Dermis blood vessel endothelial cell (primary cell): Measurements from ENCODE around the gene SCP2. TPM values are rescaled to one million over a fixed set of nuclear protein-coding genes. Genes with fewer than 3 reads are reported as not detected.
"Not testable (repeated sequence)": the region's sequence is repeated elsewhere in the genome, so short reads cannot be mapped to it uniquely, and the experiment has no call there.

Experiments used
- DNase-seq: peaks from one replicate; pipeline ENCODE4 v3.0.0; 2010
- total RNA-seq: library from RNA; depleted of rRNA; stranded (reverse); fragments of >200 nt; gene quantifications from 2 replicates; pipeline ENCODE4 v1.2.3, GENCODE V29; 2014

SCP2 gene
- total RNA-seq, 1 donor from 2014 or later = 185 TPM

DNA sequence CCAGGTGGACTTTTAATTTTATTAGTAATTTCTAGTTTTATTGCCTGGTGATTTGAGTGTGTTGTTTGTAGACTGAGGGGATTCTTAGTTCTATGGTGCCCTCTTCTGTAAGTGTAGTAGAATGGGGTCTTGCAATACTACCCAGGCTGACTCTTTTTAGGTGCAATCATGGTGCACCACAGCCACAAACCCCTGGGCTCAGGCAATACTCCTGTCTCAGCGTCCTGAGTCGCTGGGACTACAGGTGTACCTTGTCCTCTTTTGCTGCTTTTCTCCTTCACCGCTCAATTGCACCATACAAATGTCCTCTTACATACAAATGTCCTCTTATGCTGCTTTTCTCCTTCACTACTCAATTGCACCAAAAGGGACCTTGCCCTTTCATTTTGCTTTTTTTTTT lies 43.1 kb downstream of the SCP2 start:
- peak; percentile 34 for DNase-seq

DNA sequence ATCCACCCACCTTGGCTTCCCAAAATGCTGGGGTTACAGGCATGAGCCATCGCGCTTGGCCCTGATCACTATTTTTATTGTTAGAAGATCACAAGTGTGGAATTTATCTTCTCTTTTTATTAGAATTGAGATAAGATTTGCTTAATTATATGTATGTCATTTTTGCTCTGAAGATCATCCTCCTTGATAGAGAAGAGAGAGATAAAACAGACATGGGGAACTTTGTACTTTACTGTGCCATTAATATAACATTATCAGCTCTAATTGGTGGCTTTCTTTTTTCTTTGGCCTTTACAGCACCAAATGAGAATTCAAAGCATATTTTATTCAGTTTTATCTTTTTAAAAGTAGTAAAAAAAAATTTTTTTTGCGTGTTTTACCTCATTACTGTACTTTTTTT lies 46.8 kb downstream of the SCP2 start:
- no peak for DNase-seq

DNA sequence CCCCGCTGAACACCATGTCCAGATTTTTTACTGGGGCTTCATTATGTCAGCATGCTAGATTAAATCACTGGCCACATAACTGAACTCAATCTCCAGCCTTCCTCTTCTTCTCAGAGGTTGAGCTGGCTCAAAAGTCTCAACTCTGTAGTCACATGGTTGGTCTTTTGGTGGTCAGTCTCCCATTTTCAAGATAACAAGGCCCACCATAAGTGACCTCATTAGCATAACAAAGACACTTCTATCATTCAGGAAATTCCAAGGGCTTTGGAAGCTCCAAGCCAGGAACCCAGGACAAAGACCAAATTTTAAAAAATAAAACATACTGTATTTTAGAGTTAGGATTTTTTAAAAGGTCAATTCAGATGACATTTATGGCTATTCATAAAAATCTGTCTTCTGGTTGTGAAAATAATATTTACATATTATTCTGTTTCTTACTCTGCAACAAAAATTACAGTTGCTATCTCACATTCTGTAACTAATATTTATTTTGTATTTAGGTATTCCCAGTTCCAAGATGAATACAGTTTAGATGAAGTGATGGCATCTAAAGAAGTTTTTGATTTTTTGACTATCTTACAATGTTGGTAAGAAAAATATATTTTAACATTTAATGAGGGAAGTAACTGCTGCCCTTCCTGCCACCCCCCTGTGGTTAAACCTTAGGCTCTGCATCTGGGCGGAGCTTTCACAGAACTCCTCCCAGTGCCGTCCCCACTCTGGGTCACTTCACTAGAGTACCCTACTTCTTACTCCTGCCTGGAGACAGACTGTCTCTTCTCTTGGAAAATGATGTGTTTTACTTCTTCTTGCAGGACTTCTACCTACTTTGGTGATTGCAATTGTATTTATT lies 49.3 kb downstream of the SCP2 start:
- DNase-seq = no peak

DNA sequence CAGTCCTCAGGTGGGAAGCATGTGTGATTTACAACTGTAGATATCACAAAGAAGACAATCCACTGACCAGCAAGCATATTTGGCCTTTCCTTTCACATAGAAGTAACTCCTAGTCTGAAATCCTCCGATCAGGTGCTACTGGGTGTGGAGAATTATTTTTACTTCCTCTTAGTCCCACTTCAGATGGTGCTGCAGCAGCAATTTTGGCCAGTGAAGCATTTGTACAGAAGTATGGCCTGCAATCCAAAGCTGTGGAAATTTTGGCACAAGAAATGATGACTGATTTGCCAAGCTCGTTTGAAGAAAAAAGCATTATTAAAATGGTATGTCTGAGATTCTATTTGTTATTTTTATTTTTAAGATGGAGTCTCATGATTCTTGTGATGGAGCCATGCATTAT lies 51.0 kb downstream of the SCP2 start:
- no peak for DNase-seq

DNA sequence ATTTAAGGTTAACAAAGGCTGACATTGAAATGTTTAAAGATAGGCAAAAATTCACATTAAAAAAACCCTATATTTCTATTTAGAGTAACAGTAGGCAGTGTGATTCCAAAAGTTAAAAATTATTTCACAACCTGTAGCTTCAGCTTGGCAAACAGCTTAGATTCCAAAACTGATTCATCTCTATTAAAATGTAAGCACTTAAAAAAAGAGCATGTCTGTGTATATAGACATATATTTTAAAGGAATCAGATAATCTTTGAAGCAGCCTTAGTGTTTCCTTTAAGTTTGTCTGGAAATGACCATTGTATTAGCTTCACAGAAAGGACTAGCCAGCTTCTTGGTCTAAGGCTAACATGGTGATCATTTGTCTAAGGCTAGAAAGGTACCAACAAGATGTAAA lies 65.7 kb downstream of the SCP2 start:
- DNase-seq = not testable (repeated sequence)

DNA sequence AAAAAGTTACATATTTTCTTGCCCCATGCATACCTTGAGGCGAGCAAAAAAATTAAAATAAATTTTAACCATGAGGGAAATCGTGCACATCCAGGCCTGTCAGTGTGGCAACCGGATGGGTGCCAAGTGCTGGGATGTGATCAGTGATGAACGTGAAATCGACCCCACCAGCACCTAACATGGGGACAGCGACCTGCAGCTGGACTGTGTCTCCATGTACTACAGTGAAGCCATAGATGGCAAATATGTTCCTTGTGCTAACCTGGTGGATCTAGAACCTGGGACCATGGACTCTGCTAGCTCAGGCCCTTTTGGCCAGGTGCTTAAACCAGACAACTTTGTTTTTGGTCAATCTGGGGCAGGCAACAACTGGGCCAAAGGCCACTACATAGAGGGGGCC lies 67.6 kb downstream of the SCP2 start:
- DNase-seq = no peak

DNA sequence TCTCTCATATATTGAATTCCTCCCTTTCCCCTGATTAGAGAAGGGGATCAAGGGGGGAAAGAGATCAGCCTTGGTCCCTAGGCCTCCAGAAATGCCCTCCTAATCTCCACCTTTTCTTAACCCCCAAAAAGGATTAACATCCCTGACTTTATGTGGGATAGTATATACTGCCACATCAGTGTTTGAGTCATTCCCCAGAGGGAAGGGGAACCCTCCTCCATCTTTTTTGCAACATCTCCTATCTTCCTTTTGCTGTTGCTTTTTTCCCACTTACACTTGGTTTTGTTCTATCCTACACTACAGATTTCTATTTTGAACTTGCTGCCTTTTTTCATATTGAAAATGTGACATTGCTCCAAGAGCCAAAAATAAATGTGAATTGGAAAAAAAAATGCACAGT lies 69.6 kb downstream of the SCP2 start:
- DNase-seq = no peak

DNA sequence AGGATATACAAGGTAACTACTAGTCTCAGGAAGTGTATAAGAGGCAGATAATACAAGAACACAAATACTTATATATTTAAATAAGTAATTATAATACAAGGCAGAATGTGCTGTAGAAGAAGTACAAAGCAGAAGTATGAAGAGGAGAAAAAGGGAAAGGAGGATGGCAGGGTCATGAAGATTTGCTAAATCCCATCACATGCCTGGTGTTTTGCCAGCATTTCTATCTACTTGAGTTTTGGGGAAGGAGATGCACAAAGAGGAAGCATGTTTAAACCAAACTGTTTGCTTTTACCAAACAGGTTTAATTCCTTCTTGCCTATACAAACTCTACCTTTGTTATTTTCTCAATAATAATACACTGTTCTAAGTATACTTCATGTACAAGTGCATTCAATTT lies 74.1 kb downstream of the SCP2 start:
- no peak for DNase-seq

DNA sequence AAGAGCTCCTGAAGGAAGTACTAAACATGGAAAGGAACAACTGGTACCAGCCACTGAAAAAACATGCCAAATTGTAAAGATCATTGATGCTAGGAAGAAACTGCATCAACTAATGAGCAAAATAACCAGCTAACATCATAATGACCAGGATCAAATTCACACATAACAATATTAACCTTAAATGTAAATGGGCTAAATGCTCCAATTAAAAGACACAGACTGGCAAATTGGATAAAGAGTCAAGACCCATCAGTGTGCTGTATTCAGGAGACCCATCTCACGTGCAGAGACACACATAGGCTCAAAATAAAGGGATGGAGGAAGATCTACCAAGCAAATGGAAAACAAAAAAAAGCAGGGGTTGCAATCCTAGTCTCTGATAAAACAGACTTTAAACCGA lies 79.5 kb downstream of the SCP2 start:
- DNase-seq = not testable (repeated sequence)

DNA sequence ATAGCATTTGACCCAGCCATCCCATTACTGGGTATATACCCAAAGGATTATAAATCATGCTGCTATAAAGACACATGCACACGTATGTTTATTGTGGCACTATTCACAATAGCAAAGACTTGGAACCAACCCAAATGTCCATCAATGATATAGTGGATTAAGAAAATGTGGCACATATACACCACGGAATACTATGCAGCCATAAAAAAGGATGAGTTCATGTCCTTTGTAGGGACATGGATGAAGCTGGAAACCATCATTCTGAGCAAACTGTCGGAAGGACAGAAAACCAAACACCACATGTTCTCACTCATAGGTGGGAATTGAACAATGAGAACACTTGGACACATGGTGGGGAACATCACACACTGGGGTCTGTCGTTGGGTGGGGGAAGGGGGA lies 83.2 kb downstream of the SCP2 start:
- not testable (repeated sequence) for DNase-seq

DNA sequence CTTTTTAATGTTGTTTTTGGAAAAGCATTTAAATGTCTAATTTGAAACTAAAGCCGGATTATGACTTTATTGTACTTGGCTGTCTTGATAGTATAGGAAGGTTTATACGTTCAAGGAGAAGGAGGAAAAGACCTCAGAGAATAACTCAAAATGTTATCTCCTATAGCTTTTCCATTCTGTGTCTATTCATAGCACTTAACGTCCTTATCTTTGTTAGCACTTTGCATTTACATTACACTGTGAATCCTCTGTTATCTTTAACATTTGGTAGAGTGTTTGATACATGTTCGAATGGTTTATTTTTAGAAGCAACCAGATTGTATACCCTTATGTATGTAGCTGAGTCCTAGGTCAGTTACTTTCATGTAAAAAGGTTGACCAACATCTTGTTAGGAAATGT lies 84.1 kb downstream of the SCP2 start:
- DNase-seq = no peak

DNA sequence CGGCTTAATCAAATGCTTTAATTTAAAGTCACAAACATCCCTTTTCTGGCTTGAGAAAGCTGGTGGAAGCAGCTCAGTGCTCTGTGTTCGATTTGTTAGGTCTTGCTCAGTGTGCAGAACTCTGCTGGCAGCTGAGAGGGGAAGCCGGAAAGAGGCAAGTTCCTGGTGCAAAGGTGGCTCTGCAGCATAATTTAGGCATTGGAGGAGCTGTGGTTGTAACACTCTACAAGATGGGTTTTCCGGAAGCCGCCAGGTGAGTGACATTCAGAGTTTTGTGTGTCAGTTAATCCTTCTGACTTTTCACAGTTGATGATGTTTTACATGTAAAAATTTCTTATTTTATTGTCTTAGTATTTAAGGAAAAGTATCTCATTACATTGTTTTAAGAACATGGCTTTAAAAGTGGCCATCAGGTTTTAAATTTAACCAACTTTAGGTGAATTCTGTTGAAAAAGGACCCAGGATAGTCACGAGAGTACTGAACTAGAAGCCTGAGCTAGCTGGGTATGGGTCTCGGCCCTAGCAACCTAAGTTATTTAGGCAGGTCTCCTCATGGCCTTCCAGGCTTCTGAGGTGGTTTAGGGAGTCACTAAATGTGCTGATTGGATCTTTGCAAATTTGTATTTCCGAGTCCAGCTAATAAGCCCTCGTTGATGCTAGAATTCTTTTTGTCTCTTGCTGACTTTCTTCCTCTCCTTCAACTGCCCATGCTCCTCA lies 87.9 kb downstream of the SCP2 start:
- DNase-seq = peak; percentile 91

DNA sequence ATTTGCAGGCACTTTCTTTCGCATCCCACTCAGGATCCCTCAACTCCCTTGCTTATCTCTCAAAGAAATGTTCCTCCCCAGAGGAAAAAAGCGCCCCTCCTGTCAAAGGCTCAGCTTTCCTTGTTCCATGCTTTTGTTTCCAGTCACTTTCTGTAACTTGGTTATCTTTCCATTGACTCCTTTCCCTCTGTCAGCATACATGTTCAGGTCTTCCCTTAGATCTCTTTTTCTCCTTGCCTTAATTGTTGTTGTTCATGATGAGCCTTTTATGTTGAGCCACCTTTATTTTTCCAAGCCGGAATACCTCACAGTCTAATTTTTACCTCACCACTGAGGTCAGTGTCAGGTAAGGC lies 88.4 kb downstream of the SCP2 start:
- no peak for DNase-seq

DNA sequence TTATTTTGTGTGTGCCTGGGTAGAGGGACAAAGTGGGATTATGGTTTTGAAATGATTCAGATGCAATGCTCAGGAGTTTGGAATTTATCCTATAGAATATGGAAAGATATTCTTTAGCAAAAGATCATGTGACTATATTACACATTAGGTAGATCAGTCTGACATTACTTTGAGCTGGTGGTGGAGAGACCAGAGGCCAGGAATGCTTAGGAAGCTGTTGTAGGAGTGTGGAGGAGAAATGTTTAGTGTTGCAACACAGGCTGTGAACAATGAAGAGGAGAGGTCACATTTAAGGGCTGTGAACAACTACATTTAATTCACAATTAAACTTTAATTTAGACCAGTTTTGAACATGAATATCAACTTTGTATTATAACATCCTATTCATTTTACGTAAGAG lies 89.6 kb downstream of the SCP2 start:
- no peak for DNase-seq

DNA sequence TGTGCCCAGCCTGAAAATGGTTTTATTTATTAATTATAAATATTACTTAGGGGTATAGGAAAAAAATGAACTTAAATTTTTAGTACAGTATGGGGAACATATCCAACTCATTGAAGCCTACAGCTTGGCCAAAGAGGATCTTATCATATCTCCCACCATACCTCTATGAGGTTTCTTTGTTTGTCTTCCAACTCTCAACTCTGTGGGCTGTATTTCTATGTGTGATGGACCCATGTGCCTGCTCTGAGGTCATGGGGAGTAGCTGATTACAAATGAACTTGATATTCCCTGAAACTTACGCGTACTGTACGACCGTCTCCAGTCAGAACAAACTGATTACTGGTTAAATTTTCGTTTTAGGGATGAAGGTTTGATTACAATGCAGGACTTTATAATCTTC lies 93.5 kb downstream of the SCP2 start:
- DNase-seq = no peak

DNA sequence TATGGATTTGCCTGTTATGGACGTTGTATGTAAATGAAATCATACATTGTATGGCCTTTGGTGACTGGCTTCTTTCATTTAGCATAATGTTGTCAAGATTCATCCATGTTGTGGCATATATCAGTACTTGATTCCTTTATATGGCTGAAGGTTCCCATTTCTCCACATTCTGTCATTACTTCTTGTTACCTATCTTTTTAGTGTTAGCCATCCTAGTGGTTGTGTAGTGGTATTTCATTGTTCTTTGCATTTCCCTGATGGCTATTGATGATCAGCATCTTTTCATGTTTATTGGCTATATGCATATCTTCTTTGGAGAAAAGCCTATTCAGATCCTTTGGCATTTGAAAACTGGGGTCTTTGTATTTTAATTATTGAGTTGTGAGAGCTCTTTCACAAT lies 95.1 kb downstream of the SCP2 start:
- DNase-seq = no peak

DNA sequence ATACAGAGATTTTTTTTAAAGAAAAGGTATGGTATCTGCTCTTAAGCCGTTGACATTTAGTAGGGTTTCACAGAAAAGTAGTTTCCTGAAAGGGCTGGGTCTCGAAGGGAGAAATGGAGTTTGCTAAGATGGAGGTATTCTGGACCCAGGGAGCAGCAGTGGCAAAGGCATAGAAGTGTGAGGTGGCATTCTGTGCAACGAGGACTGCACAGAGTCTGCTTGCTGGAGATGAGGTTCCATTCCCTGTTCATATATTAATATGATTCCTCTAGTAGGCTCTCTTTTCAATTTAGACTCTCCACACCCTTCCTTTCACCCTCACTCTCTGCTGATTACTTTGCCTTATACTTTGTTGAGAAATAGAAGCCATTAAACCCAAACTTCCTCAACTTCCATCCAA lies 96.5 kb downstream of the SCP2 start:
- DNase-seq = no peak

DNA sequence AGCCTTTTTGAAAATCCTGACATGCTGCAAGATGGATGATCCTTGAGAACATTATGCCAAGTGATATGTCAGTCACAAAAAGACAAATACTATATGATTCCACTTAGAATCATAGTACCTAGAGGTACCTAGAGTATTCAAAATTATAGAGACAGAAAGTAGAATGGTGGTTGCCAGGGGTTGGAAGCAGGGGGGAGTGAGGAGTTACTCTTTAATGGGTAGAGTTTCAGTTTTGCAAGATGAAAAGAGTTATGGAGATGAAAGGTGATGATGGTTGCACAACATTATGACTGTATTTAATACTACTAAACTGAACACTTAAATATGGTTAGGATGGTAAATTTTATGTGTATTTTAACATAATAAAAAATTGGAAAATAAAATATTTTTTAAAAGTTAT lies 97.0 kb downstream of the SCP2 start:
- DNase-seq = no peak

DNA sequence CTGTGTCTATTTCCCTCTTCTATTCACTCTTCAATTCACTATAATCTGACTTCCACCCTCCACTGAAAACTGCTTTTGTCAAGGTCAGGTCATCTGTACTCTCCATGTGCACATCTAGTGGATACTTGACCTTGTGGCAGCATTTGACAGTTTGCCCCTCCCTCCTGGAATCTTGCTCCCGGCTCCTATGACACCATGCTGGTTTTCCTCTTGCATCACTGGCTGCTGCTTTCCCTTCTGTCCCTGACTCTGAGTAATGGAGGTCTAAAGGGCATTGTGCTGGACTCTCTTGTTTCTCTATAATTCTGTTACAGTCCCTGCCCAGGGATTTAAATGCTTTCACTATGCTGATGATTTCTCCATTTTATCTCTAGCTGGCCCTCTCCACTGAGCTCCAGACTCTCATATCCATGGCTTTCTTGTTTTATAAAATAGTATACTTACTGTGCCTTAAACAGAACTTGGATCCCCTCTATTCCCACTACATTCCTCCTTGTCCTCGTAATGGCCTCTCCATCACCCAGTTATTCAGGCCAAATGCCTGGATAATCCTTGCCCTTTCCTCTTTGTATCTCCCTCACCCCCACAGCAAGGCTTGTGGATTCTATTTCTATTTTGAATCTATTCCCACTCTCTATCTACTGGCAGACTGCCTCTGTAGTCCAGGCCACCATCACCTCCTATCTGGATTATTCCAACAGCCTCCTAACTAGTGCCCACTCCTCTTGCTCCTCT lies 98.1 kb downstream of the SCP2 start:
- peak; percentile 24 for DNase-seq

DNA sequence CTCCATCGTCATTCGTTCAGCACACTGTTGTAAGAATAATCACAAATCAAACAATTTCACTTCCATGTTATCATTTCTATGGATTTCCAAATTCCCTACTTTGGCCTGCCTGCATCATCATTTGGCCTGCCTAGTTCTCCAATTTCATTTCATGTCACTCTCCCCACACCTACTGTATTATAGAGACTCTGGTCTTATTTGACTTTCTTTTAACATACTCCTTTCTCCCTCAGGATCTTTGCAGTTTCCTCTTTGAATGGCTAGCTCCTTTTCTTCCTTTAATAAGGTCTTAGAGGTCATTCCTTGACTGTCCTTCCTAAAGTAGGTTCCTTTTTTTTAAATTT lies 98.7 kb downstream of the SCP2 start:
- no peak for DNase-seq

DNA sequence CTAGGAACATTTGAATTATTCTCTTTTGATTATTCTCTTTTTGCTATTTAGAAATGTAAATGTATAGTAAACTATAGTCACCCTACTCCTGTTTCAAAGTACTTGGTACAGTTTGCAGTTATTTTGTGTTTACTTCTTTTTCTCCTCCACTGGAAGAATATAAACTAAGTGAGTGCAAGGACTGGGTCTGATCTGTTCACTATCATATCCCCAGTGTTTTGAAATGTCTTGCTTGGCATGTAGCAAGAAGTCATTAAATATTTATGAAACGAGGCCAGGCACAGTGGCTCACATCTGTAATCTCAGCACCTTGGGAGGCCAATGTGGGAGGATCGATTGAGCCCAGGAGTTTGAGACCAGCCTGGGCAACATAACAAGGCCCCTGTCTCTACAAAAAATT lies 99.2 kb downstream of the SCP2 start:
- no peak for DNase-seq

DNA sequence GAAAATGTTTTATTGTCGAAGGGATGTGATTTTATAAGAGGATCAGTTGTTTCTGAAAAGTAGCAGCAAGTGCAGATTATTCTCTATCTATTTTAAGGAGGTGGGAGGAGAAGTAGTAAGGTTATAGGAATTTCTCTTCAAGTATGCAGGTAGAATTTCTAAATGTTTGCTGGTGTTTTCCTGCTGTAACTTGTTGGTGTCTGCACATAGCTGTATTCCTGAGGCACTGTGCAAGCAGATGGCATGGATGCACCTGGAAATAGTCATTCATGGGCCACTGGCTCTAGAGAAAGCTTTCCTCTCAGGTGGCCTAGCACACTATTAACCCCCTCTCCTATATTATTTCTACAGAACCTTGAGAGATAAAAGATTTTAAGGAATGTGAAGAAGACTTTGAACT lies 104.7 kb downstream of the SCP2 start:
- DNase-seq = no peak

DNA sequence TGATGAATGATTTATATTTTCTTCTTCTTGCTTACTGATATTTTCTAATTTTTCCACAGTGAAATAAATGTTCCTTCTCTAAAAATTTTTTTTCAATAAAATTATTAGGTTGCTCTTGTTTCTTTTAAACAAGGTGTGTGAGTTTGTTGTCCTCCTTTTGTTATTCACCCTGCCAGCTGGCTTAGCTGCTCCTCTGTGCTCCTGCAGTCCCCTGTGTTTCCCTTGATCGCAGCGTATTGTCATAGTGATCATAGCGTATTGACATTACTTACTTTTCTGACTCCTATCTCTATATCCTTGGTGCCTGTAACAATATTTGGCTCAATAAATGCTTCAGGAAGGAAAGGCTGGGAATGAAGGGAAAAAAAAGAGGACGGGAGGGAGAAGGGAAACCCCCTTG lies 110.1 kb downstream of the SCP2 start:
- no peak for DNase-seq

DNA sequence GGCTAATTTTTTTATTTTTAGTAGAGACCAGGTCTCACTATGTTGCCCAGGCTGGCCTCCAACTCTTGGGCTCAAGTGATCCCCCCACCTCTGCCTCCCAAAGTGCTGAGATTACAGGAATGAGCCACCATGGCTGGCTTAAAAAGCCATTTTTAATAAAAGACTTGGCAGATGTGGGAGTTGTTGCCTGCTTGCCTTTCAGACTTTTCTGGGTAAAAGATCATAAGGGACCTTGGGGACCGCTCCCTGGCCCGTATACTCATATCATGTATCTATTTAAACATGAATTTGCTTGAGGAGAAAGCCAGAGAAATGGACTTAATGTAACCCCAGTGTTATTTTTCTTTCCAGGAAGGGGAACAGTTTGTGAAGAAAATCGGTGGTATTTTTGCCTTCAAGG lies 111.5 kb downstream of the SCP2 start:
- no peak for DNase-seq
